ENCODE results near the gene SFN.
"Not testable (repeated sequence)": the region's sequence is repeated elsewhere in the genome, so short reads cannot be mapped to it uniquely, and the experiment has no call there.

SFN gene

DNA sequence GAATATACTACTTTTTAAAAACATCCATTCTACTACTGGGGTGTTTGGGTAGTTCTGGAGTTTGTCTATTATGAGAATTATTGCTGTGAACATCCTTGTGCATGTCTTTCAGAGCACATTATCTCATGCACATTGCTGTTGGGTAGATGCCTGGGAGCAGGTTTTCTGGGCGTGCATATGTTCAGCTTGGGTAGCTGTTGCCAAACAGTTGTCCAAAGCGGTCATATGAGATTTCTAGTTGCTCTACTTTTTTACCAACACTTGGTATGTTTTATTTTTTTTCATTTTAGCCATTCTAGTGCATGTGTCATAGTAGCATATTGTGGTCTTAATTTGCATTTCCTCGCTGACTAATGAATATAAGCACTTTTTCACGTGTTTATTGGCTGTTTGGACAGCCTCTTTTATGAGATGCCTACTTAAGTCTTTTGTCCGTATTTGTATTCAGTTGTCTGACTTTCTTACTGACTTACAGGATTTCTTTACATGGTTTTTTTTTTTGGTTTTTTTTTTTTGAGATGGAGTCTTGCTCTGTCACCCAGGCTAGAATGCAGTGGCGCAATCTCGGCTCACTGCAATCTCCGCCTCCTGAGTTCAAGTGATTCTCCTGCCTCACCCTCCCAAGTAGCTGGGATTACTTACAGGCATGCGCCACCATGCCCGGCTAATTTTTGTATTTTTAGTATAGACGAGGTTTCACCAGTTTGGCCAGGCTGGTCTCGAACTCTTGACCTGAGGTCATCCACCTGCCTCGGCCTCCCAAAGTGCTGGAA lies 18.3 kb upstream of the SFN start:
- TF ChIP-seq ZFX (IDR thresholded peaks at IDR 0.05; ENCODE audit: borderline replicate concordance): no peak
- TF ChIP-seq, protein P1, sequence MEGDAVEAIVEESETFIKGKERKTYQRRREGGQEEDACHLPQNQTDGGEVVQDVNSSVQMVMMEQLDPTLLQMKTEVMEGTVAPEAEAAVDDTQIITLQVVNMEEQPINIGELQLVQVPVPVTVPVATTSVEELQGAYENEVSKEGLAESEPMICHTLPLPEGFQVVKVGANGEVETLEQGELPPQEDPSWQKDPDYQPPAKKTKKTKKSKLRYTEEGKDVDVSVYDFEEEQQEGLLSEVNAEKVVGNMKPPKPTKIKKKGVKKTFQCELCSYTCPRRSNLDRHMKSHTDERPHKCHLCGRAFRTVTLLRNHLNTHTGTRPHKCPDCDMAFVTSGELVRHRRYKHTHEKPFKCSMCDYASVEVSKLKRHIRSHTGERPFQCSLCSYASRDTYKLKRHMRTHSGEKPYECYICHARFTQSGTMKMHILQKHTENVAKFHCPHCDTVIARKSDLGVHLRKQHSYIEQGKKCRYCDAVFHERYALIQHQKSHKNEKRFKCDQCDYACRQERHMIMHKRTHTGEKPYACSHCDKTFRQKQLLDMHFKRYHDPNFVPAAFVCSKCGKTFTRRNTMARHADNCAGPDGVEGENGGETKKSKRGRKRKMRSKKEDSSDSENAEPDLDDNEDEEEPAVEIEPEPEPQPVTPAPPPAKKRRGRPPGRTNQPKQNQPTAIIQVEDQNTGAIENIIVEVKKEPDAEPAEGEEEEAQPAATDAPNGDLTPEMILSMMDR (IDR thresholded peaks at IDR 0.05): no peak
- H3K27ac ChIP-seq: no peak overlapping the region

DNA sequence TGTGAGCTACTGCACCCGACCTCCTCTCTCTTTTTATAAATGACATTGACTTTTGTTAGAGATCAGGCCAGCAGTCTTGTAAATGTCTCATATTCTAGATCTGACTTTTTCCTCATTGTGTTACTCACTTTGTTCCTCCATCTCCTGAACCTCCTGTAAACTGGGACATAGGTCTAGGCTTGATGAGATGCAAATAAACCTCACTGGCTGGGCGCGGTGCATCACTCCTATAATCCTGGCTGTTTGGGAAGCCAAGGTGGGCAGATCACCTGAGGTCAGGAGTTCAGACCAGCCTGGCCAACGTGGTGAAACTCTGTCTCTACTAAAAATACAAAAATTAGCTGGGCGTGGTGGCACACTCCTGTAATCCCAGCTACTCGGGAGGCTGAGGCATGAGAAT lies 15.1 kb upstream of the SFN start:
- H3K27ac ChIP-seq: not testable (repeated sequence)

DNA sequence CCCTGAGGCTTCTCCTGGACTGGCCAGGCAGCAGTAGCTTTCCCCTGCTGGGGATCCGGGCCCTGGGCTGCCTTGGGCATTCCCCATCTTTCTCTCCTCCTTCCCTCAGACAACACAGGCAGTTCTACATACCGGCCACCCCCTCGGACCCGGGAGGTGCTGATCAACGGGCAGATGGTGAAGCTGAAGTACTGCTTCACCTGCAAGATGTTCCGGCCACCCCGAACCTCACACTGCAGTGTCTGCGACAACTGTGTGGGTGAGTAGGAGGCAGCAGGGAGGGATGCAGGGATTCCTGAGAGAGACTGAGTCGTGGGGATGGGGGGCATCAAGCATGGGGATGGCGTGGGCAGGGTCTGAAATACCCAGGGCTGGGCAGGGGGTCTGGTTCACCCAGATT lies 14.4 kb upstream of the SFN start:
- TF ChIP-seq ZFX (IDR thresholded peaks at IDR 0.05; ENCODE audit: borderline replicate concordance): no peak
- TF ChIP-seq, protein P1 (IDR thresholded peaks at IDR 0.05): no peak
- H3K27ac ChIP-seq: no peak overlapping the region

DNA sequence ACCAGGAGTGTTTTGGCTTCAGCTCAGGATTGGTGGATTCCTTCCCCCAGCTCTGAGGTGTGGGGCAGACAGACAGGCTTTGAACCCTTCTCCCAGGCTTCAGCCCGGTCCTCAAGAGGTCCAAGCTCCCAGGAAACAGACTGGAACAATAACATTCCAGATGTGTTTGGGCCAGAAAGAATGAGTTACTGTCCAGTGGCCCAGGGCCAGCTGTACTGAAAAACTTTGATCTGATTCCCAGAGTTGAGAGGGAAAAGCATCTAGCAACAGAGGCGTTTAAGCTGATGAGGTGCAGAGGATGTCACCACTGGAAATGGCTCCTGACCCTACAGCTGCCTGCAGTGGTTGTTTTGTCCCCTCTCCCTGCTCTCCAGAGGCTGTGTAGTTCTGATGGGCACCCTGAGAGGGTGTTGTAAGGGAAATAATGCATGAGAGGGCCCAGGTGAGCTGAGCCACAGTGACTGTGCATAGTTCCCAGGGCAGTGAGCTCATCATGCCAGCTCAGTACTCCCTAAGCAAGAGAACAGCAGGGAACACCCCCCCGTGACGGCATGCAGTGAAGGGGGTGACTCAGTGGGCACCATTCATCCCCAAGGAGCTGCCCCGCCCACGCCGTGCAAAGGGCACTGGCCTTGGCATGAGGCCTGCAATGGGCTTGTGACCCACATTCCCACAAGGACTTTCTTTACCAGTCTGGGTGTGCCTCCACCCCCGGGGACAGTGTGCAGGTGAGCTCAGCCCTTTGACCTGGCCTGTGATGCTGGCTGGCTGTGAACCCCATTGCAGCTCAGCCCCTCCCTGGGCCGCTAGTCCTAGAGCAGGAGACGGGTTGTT lies 13.8 kb upstream of the SFN start:
- no peak overlapping the region for H3K27ac ChIP-seq
- no peak for TF ChIP-seq ZFX (IDR thresholded peaks at IDR 0.05; ENCODE audit: borderline replicate concordance)
- TF ChIP-seq, protein P1 (IDR thresholded peaks at IDR 0.05): no peak

DNA sequence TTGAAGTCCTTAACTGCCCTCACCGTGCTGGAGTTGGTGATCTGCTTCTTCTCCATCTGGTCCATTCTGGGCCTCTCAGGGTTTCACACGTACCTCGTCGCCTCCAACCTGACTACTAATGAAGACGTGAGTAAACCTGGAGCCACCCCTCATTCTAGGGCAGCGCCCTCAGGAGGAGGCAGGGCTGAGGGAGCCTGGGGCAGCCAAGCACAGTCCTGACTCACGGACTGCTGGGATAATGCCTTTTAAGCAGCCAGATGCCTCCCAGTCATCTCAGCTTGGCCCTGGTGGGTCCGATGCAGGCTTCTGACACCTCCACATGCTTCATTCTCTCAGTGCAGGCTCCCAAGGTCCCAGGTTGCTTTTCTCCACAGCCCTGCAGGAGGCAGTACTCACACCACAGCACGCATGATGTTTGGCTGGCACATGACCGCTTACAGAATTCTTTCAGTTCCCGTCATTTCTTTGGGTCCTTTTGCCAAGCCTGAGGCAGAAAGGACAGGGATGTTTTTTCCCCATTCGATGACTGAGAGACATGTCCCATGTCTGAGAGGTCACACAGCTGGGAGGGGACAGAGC lies 11.8 kb upstream of the SFN start:
- H3K27ac ChIP-seq: no peak overlapping the region
- TF ChIP-seq ZFX (IDR thresholded peaks at IDR 0.05; ENCODE audit: borderline replicate concordance): no peak
- TF ChIP-seq, protein P1 (IDR thresholded peaks at IDR 0.05): peak; percentile 11; the same call in 1 of the 2 replicates

DNA sequence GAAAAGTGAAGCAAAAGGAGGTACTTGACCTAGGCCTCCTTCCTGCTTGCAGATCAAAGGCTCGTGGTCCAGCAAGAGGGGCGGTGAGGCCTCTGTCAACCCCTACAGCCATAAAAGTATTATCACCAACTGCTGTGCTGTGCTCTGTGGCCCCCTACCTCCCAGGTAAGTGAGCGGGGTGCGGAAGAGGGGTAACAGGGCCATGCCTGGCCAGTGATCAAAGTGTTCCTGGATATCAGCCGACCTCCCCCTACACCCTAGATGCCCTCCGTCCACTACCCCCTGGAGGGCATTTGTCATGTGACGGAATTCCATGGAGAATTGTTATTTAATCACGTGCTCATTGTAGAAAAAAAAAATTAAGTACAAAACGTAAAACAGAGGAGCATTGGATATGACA lies 10.2 kb upstream of the SFN start:
- H3K27ac ChIP-seq: no peak overlapping the region
- TF ChIP-seq, protein P1 (IDR thresholded peaks at IDR 0.05): no peak
- TF ChIP-seq ZFX (IDR thresholded peaks at IDR 0.05; ENCODE audit: borderline replicate concordance): no peak

DNA sequence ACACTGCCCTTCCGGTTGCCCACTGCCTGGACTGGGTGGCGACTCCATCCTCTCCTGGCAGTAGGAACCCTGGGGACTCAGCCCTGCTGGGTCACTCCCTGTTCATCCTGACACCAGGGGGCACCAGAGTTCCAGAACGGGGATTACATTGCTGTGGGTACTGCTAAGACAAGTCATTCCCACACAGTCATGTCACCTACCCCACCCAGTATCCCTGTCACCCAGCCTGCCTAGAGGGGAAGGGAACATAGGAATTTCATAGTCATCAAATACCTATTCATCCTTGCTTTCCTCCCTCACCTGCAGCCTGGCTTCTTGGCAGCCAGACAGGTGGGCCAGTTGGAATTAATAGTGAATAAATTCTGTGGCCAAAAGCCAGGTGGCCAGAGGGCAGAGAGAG lies 9.8 kb upstream of the SFN start:
- TF ChIP-seq, protein P1 (IDR thresholded peaks at IDR 0.05): peak; percentile 90
- TF ChIP-seq ZFX (IDR thresholded peaks at IDR 0.05; ENCODE audit: borderline replicate concordance): no peak
- no peak overlapping the region for H3K27ac ChIP-seq

Measured in 22Rv1 (cell line).